Esophagus (tissue), 2 donors: ENCODE data around the gene PUM1. TPM values are rescaled to one million over a fixed set of nuclear protein-coding genes. Genes with fewer than 3 reads are reported as not detected.
A peak's percentile ranks its signal among the peaks of the same experiment; 100 is the strongest.

ENCODE experiments used
- H3K27ac ChIP-seq, 2 donors: one replicate each; pipeline ENCODE4 v1.5.1; 2013; ENCODE audit warnings: low read depth in 2 of 2, mild to moderate bottlenecking in 2 of 2, inconsistent platforms in 1 of 2, low read length in 1 of 2, moderate library complexity in 1 of 2
- H3K27me3 ChIP-seq, 2 donors: one replicate each; pipeline ENCODE4 v1.6.1; 2013; ENCODE audit warnings: low read length in 2 of 2, control low read depth in 1 of 2, mild to moderate bottlenecking in 1 of 2; ENCODE audit not compliant: insufficient read depth in 2 of 2, control insufficient read depth in 1 of 2
- H3K36me3 ChIP-seq, 2 donors: one replicate each; pipeline ENCODE4 v1.6.1; 2013; ENCODE audit warnings: low read length in 1 of 2; ENCODE audit not compliant: control insufficient read depth in 2 of 2, insufficient read depth in 2 of 2
- H3K4me1 ChIP-seq, 2 donors: one replicate each; pipeline ENCODE4 v1.6.1; 2013; ENCODE audit warnings: low read length in 1 of 2; ENCODE audit not compliant: control insufficient read depth in 2 of 2, insufficient read depth in 2 of 2
- H3K4me3 ChIP-seq, 2 donors: one replicate each; pipeline ENCODE4 v1.5.1; 2013; ENCODE audit warnings: low read length in 2 of 2, mild to moderate bottlenecking in 2 of 2, low read depth in 1 of 2, moderate library complexity in 1 of 2
- H3K9me3 ChIP-seq, 2 donors: one replicate each; pipeline ENCODE4 v1.6.1; 2013; ENCODE audit warnings: mild to moderate bottlenecking in 2 of 2, low read depth in 1 of 2, low read length in 1 of 2, moderate library complexity in 1 of 2; ENCODE audit not compliant: control insufficient read depth in 2 of 2, insufficient read depth in 1 of 2
- WGBS, 2 donors: extraction: QIAGEN DNeasy Blood & Tissue Kit; methylation state at CpG; one replicate each; pipeline ENCODE4 v1.1.7; 2013; 5-methylcytosine and 5-hydroxymethylcytosine counted together
- polyA plus RNA-seq, 2 donors: library from polyadenylated mRNA; stranded (reverse); fragments of 200-250 nt; gene quantifications; one replicate each; pipeline ENCODE4 v1.2.3, GENCODE V29; 2013
- donor health status: healthy with polysubstance abuse.
- donor health status: Bipolar disorder and iron deficiency.

PUM1 gene
- polyA plus RNA-seq, 2 donors = 15.7 to 16.4 TPM

DNA sequence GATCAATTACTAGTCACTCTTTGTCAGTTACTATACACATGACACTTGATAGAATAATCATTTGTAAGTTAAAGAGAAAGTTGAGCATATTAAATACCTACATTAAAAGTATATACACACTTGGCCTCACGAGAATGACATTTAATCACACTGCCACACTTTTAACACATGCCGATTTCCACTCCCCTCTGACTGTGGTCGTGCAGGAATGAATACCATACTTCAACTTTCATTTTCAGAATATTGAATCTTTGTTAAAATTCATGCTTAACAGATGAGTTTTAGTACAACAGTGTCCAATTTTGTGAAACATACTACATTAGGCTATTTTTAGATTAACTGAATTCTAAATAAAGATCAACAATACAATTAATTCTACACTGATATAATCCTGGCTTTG is 78.8 kb downstream of the PUM1 start:
- Histone ChIP-seq H3K27ac (no peak overlapping the region), H3K9me3 (no peaks in the 10 kb centered on the region), H3K36me3 (peaks cover 0 to 3% of the 10 kb centered on the region in 2 donors), H3K4me1 (peaks cover 0 to 2% of the 10 kb centered on the region in 2 donors), H3K27me3 (no peaks in the 10 kb centered on the region), H3K4me3 (no peak overlapping the region)
- 40 to 49% methylated on average over 3 of the region's 3 CpGs for WGBS, 2 donors

DNA sequence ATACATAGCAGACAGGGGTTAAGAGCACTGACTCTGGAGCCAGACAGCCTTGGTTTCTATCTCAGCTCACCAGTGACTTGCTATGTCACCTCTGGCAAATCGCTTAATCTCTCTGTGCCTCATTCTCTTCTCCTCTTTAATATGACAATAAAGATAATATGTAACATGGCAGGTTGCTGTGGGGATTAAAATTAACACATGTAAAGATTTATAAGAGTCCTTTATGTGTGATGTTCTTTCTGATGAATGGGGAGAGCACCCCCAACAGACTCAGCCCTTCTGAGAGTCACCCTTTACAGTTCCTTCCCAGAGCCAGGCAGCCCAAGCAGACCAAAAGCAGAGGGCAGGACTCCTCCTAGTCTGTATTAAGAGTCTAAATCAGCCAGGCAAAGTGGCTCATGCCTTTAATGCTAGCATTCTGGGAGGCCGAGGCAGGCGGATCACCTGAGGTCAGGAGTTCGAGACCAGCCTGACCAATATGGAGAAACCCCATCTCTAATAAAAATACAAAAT is 80.5 kb downstream of the PUM1 start:
- 94 to 95% methylated on average over 4 of the region's 4 CpGs for WGBS, 2 donors
- Histone ChIP-seq H3K27ac (peak overlapping the region in 1 of 2 donors; percentile 41), H3K9me3 (no peaks in the 10 kb centered on the region), H3K36me3 (peaks cover 0 to 6% of the 10 kb centered on the region in 2 donors), H3K4me3 (no peak overlapping the region), H3K4me1 (peaks cover 0 to 2% of the 10 kb centered on the region in 2 donors), H3K27me3 (no peaks in the 10 kb centered on the region)

DNA sequence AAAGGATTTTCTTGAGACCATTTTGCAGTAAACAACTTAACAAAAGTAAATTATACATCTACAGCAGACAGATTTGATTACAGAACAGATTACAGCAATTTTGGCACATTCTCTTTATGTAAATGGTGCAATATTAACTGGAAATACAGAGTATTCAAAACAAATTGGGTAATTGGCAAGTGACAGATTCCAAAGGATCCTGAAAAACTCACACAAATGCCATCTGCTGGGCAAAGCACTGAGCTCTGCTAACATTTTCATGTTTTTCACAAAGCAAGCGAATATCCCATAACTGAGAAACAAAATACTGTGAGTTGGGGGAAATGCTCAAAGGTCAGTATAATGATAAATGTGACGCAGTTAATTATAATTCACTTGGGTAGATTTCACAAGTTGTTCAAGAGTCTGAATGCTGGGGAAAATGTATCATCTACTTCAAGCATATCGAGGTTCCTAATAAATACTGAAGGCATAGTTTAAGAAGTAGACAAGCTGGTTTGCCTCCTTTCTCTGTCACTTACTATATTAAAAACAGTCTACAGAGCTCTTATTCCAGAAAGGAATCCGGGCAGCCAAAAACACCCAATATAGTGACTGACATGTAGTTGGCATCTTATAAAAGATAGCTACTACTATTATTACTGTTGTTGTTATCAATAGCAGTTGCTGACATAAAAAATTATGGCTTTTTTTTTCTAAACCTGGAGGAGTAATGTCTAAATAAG is 81.2 kb downstream of the PUM1 start:
- 56 to 63% methylated on average over 4 of the region's 4 CpGs for WGBS, 2 donors
- Histone ChIP-seq H3K27me3 (no peaks in the 10 kb centered on the region), H3K9me3 (no peaks in the 10 kb centered on the region), H3K36me3 (peaks cover 5 to 9% of the 10 kb centered on the region in 2 donors), H3K27ac (no peak overlapping the region), H3K4me3 (no peak overlapping the region), H3K4me1 (peaks cover 0 to 2% of the 10 kb centered on the region in 2 donors)

DNA sequence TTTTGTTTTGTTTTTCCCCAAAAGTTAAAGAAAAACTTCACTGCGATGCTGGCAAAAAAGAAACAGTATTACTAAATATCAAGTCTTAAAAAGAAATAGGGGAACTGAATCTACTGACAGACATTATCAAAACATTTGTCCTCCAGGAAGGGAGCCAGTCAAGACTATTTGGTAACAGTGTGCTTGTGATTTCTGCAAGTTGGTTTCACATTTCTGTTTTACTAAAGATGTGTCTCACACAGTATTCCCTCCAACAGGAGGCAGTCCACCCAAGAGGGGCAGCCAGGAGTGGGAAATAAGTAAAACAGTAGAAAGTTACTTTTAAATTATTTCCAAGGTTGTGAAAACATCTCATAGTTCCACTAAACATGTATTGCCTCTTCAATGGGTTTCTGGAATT is 82.6 kb downstream of the PUM1 start:
- Histone ChIP-seq H3K27ac (no peak overlapping the region), H3K27me3 (no peaks in the 10 kb centered on the region), H3K4me1 (no peaks in the 10 kb centered on the region), H3K36me3 (peaks cover 8 to 9% of the 10 kb centered on the region in 2 donors), H3K4me3 (no peak overlapping the region), H3K9me3 (no peaks in the 10 kb centered on the region)
- WGBS, 2 donors = 64 to 79% methylated on average over 1 of the region's 1 CpG

DNA sequence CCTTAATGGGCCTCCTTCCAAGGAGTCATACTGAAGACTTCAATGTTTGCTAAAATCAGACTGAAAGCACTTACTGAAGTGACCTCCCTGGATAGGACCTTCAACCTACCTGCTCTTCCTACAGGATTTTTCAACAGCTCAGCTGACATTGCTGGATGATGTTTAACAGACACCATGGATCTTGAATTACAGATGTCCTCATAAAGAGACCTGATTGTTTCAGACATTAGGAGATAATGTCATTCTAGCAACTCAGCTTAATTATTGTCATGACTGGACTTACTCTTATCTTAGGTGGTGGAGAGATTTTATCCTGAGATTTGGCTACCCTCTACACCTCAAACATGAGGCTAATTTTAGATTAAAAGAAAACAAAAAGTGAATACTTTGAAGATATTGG is 83.1 kb downstream of the PUM1 start:
- Histone ChIP-seq H3K4me3 (no peak overlapping the region), H3K9me3 (no peaks in the 10 kb centered on the region), H3K4me1 (no peaks in the 10 kb centered on the region), H3K27ac (no peak overlapping the region), H3K36me3 (peaks cover 8 to 9% of the 10 kb centered on the region in 2 donors), H3K27me3 (no peaks in the 10 kb centered on the region)

DNA sequence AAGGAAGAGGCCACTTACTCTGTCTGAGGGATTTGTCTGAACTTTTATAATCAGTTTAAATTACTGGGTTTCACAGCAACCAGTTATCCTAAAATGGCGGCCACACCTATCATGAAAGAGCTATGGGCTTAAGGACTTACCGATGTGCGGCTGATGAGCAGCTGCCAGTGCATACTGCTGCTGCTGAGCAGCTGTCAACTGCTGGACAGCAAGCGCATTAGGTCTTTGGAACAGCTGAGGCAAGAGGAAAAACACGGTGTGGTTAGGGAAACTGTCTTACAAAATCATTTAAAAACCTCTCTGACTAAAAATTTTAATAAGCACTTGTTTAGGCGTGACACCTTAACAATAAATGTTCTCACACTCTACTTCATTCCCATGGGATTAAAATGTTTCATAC is 84.3 kb downstream of the PUM1 start:
- WGBS, 2 donors = 86 to 88% methylated on average over 6 of the region's 6 CpGs
- H3K36me3 ChIP-seq = peaks cover 8 to 9% of the 10 kb centered on the region in 2 donors
- no peaks in the 10 kb centered on the region for H3K4me1 ChIP-seq
- H3K27ac ChIP-seq = no peak overlapping the region
- H3K9me3 ChIP-seq = no peaks in the 10 kb centered on the region
- no peaks in the 10 kb centered on the region for H3K27me3 ChIP-seq
- H3K4me3 ChIP-seq = no peak overlapping the region

DNA sequence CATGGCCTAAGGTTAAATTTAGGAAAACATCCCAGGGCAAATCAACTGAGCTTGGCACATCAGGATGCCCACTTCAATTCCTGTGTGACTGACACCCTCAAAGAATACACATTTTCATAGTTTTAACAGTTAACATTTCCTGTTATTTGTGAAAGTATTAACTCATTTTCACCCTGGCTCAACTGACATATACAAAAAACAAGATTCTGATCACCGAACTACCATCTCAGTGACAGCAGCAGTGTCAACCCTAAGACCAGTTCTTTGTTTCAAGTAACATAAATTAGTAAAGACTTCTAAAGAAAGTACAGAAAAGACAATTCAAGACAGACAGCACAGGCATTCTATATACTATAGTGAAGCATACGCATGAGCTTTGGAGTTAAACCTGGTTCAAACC is 88.0 kb downstream of the PUM1 start:
- WGBS, 2 donors = 85 to 93% methylated on average over 2 of the region's 2 CpGs
- H3K9me3 ChIP-seq = no peaks in the 10 kb centered on the region
- H3K4me1 ChIP-seq = no peaks in the 10 kb centered on the region
- H3K4me3 ChIP-seq = no peak overlapping the region
- H3K27ac ChIP-seq = no peak overlapping the region
- no peaks in the 10 kb centered on the region for H3K27me3 ChIP-seq
- H3K36me3 ChIP-seq = peaks cover 8 to 9% of the 10 kb centered on the region in 2 donors

DNA sequence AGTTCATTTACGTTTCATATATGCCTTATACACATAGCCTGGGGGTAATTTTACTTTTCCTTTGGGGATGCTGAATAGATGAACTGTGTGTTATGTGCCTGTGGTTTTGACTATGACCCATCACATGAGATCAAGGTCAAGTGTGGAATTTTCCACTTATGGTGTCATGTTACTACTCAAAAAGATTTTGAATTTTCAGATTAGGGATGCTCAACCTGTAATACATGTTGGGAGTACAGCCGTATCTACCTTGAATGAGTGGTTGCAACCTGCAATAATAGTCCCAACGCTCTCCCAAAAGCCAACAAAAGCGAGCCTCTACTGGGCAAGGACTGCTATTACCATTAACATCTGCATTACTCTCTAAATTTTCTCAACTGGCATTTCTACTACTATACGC is 88.4 kb downstream of the PUM1 start:
- Histone ChIP-seq H3K4me1 (no peaks in the 10 kb centered on the region), H3K4me3 (no peak overlapping the region), H3K27me3 (no peaks in the 10 kb centered on the region), H3K36me3 (peaks cover 8 to 9% of the 10 kb centered on the region in 2 donors), H3K9me3 (no peaks in the 10 kb centered on the region), H3K27ac (no peak overlapping the region)
- 81 to 86% methylated on average over 5 of the region's 5 CpGs for WGBS, 2 donors

DNA sequence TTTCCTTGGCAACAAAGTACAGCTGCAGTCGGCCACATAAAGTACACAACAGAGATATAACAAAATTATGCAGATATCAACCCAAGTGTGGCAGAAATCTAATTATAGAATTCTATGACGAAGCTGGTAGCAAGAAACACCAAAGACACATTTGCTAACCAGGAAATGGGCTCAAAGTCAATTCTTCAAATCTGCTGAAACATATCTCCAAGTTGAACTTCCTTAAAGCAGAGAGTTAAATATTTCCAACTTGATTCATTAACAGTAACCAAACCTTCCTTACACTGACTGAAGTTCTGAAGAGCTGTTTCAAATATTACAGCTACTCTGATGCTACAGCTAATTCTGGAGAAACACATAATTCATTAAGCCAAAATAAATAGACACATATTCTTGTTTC is 89.4 kb downstream of the PUM1 start:
- Histone ChIP-seq H3K4me3 (no peak overlapping the region), H3K27me3 (no peaks in the 10 kb centered on the region), H3K4me1 (no peaks in the 10 kb centered on the region), H3K9me3 (no peaks in the 10 kb centered on the region), H3K36me3 (peaks cover 8% of the 10 kb centered on the region in 2 donors), H3K27ac (no peak overlapping the region)
- WGBS, 2 donors = 27 to 44% methylated on average over 2 of the region's 2 CpGs

DNA sequence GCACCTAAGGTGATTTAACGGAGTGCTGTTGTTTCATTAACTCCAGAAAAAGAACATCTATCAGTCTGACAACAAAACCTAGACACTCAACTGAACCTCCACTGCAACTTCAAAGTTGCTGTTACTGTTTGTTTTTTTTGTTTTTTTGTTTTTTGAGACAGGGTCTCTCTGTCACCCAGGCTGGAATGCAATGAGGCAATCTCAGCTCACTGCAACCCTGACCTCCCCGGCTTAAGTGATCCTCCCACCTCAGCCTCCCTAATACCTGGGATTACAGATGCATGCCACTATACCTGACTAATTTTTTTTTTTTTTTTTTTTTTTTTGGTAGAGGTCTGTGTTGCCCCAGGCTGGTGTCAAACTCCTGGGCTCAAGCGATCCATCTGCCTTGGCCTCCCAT is 90.3 kb downstream of the PUM1 start:
- H3K36me3 ChIP-seq = peaks cover 7 to 8% of the 10 kb centered on the region in 2 donors
- 89 to 91% methylated on average over 3 of the region's 3 CpGs for WGBS, 2 donors
- no peaks in the 10 kb centered on the region for H3K4me1 ChIP-seq
- no peak overlapping the region for H3K27ac ChIP-seq
- H3K27me3 ChIP-seq = no peaks in the 10 kb centered on the region
- H3K9me3 ChIP-seq = no peaks in the 10 kb centered on the region
- no peak overlapping the region for H3K4me3 ChIP-seq
